Neuronal stem cell (in vitro differentiated cells): ENCODE measurements around the gene ANKS1B.

ENCODE experiments used
- DNase-seq: peaks from one replicate; pipeline ENCODE4 v3.0.0-alpha.2; 2013; ENCODE audit warnings: low spot score
- H2AFZ ChIP-seq: one replicate; pipeline ENCODE4 v1.6.1; 2013; ENCODE audit warnings: mild to moderate bottlenecking, low read length, inconsistent platforms
- H2AK5ac ChIP-seq: 2 replicates; pipeline ENCODE4 v1.6.1; 2013; ENCODE audit warnings: low read depth, mild to moderate bottlenecking, inconsistent platforms, low read length, moderate library complexity, mixed read lengths
- H2BK120ac ChIP-seq: 2 replicates; pipeline ENCODE4 v1.6.1; 2013; ENCODE audit warnings: low read depth, mild to moderate bottlenecking, inconsistent platforms, low read length, moderate library complexity, mixed read lengths
- H2BK12ac ChIP-seq: one replicate; pipeline ENCODE4 v1.6.1; 2013; ENCODE audit warnings: low read length, inconsistent platforms
- H2BK15ac ChIP-seq: 2 replicates; pipeline ENCODE4 v1.6.1; 2013; ENCODE audit warnings: mild to moderate bottlenecking, low read length, inconsistent platforms, mixed read lengths
- H2BK5ac ChIP-seq: one replicate; pipeline ENCODE4 v1.6.1; 2013; ENCODE audit warnings: inconsistent platforms, mild to moderate bottlenecking, low read length, moderate library complexity
- H3K14ac ChIP-seq: one replicate; pipeline ENCODE4 v1.6.1; 2013; ENCODE audit warnings: low read length, inconsistent platforms
- H3K18ac ChIP-seq: 2 replicates; pipeline ENCODE4 v1.6.1; 2013; ENCODE audit warnings: low read length, inconsistent platforms
- H3K23ac ChIP-seq: 2 replicates; pipeline ENCODE4 v1.6.1; 2013; ENCODE audit warnings: low read depth, mild to moderate bottlenecking, mixed read lengths, low read length, inconsistent platforms; ENCODE audit not compliant: poor library complexity
- H3K27ac ChIP-seq: replicated peaks from 3 replicates; pipeline ENCODE4 v1.5.1; 2013; ENCODE audit warnings: low read length, inconsistent platforms
- H3K27me3 ChIP-seq, 3 experiments: 2 replicates each; pipeline ENCODE4 v1.6.1; 2013; ENCODE audit warnings: low read length in 3 of 3, mild to moderate bottlenecking in 2 of 3, inconsistent platforms in 1 of 3, low read depth in 1 of 3, mixed read lengths in 1 of 3, moderate library complexity in 1 of 3; ENCODE audit not compliant: control insufficient read depth in 3 of 3, insufficient read depth in 3 of 3
- H3K36me3 ChIP-seq, 2 donors: replicated peaks in 1 of 2; 2 replicates each; pipeline ENCODE4 v1.6.1; 2013; ENCODE audit warnings: low read length in 2 of 2; ENCODE audit not compliant: control insufficient read depth in 2 of 2, insufficient read depth in 2 of 2
- H3K4ac ChIP-seq: 2 replicates; pipeline ENCODE4 v1.6.1; 2013; ENCODE audit warnings: inconsistent platforms, mild to moderate bottlenecking, low read length, moderate library complexity
- H3K4me1 ChIP-seq, 2 donors: 1 replicate in 1 of 2; 2 replicates in 1 of 2; pipeline ENCODE4 v1.6.1; 2013; ENCODE audit warnings: low read length in 2 of 2, low read depth in 1 of 2; ENCODE audit not compliant: control insufficient read depth in 2 of 2, insufficient read depth in 1 of 2
- H3K4me2 ChIP-seq: one replicate; pipeline ENCODE4 v1.6.1; 2013; ENCODE audit warnings: mild to moderate bottlenecking, low read length, inconsistent platforms; ENCODE audit not compliant: insufficient read depth, poor library complexity, severe bottlenecking
- H3K4me3 ChIP-seq, 2 donors: 2 replicates each; pipeline ENCODE4 v1.5.1; 2013; ENCODE audit warnings: low read length in 2 of 2, mild to moderate bottlenecking in 2 of 2, inconsistent platforms in 1 of 2, moderate library complexity in 1 of 2
- H3K79me1 ChIP-seq: one replicate; pipeline ENCODE4 v1.6.1; 2013; ENCODE audit warnings: low read depth, mild to moderate bottlenecking, inconsistent platforms, low read length, moderate library complexity
- H3K9ac ChIP-seq: one replicate; pipeline ENCODE4 v1.6.1; 2013; ENCODE audit warnings: mild to moderate bottlenecking, low read depth, low read length, inconsistent platforms; ENCODE audit not compliant: poor library complexity
- H3K9me3 ChIP-seq, 2 donors: replicated peaks in 1 of 2; 2 replicates each; pipeline versions ENCODE3 to v1.6.1; 2013; ENCODE audit warnings: low read length in 2 of 2, mild to moderate bottlenecking in 2 of 2, inconsistent platforms in 1 of 2, low read depth in 1 of 2, mixed read lengths in 1 of 2, moderate library complexity in 1 of 2; ENCODE audit not compliant: control insufficient read depth in 2 of 2, insufficient read depth in 1 of 2
- H4K8ac ChIP-seq: one replicate; pipeline ENCODE4 v1.6.1; 2013; ENCODE audit warnings: low read depth, mild to moderate bottlenecking, inconsistent platforms, low read length, moderate library complexity
- H4K91ac ChIP-seq: one replicate; pipeline ENCODE4 v1.6.1; 2013; ENCODE audit warnings: low read length, low read depth, mild to moderate bottlenecking, inconsistent platforms; ENCODE audit not compliant: poor library complexity
- WGBS, 2 donors: extraction: QIAGEN DNeasy Blood & Tissue Kit; methylation state at CpG; one replicate each; pipeline ENCODE4 v1.1.7; 2013; ENCODE audit warnings: missing lambda C conversion rate in 2 of 2, mixed read lengths in 1 of 2; ENCODE audit not compliant: insufficient read length in 2 of 2, insufficient replicate concordance in 1 of 2; ENCODE audit errors: extremely low coverage in 2 of 2; 5-methylcytosine and 5-hydroxymethylcytosine counted together

Gene ANKS1B

GRCh38 chr12:99985129-99985570 is 414 bp upstream of the ANKS1B start:
- Histone ChIP-seq H3K23ac (no peak overlapping the region), H2BK120ac (no peak overlapping the region), H2AFZ (peak overlapping the region; percentile 99), H2BK5ac (no peak overlapping the region), H4K91ac (no peak overlapping the region), H3K27ac (no peak overlapping the region), H3K9ac (no peak overlapping the region), H3K14ac (no peak overlapping the region), H3K9me3 (no peaks in the 10 kb centered on the region), H3K4me3 (peak overlapping the region; percentile 56 to 86), H3K4me2 (peak overlapping the region; percentile 88), H3K36me3 (no peaks in the 10 kb centered on the region), H3K18ac (no peak overlapping the region), H3K79me1 (no peaks in the 10 kb centered on the region), H2AK5ac (no peak overlapping the region), H4K8ac (no peak overlapping the region), H3K27me3 (peaks cover 0 to 55% (median 6%) of the 10 kb centered on the region in 3 experiments), H3K4ac (no peak overlapping the region), H3K4me1 (peaks cover 2 to 7% of the 10 kb centered on the region in 2 donors), H2BK12ac (no peak overlapping the region), H2BK15ac (no peak overlapping the region)
- no peak for DNase-seq
- WGBS, 2 donors = no CpG with 5 or more reads among the region's 10 CpGs

GRCh38 chr12:99983456-99984258 is 1.1 kb downstream of the ANKS1B start:
- Histone ChIP-seq H2BK15ac (no peak overlapping the region), H3K14ac (no peak overlapping the region), H3K4me3 (peak overlapping the region; percentile 56 to 61), H3K23ac (no peak overlapping the region), H3K9me3 (no peaks in the 10 kb centered on the region), H3K4me1 (peaks cover 2 to 7% of the 10 kb centered on the region in 2 donors), H3K36me3 (no peaks in the 10 kb centered on the region), H3K4me2 (peak overlapping the region; percentile 88), H3K4ac (no peak overlapping the region), H3K9ac (peak overlapping the region; percentile 67), H3K79me1 (no peaks in the 10 kb centered on the region), H4K91ac (no peak overlapping the region), H3K18ac (peak overlapping the region; percentile 85), H2BK12ac (no peak overlapping the region), H3K27ac (no peak overlapping the region), H3K27me3 (peaks cover 0 to 61% (median 6%) of the 10 kb centered on the region in 3 experiments), H2AFZ (peak overlapping the region; percentile 99), H2BK120ac (no peak overlapping the region), H2AK5ac (no peak overlapping the region), H4K8ac (no peak overlapping the region), H2BK5ac (no peak overlapping the region)
- WGBS, 2 donors = no CpG with 5 or more reads among the region's 20 CpGs
- no peak for DNase-seq

GRCh38 chr12:99981639-99982190 is 3.0 kb downstream of the ANKS1B start:
- H3K14ac ChIP-seq = no peak overlapping the region
- H2BK120ac ChIP-seq = no peak overlapping the region
- peaks cover 2 to 7% of the 10 kb centered on the region in 2 donors for H3K4me1 ChIP-seq
- H4K91ac ChIP-seq = no peak overlapping the region
- H2BK15ac ChIP-seq = no peak overlapping the region
- H3K36me3 ChIP-seq = no peaks in the 10 kb centered on the region
- H3K79me1 ChIP-seq = no peaks in the 10 kb centered on the region
- H2AFZ ChIP-seq = no peak overlapping the region
- no peak overlapping the region for H3K23ac ChIP-seq
- H2BK5ac ChIP-seq = no peak overlapping the region
- no peak overlapping the region for H3K9ac ChIP-seq
- no peak overlapping the region for H4K8ac ChIP-seq
- no peak overlapping the region for H2AK5ac ChIP-seq
- no peak overlapping the region for H3K4ac ChIP-seq
- H3K9me3 ChIP-seq = no peaks in the 10 kb centered on the region
- no peak overlapping the region for H2BK12ac ChIP-seq
- no peak overlapping the region for H3K4me3 ChIP-seq
- no peak overlapping the region for H3K4me2 ChIP-seq
- H3K27me3 ChIP-seq = peaks cover 0 to 58% (median 6%) of the 10 kb centered on the region in 3 experiments
- no CpG with 5 or more reads among the region's 4 CpGs for WGBS, 2 donors
- no peak for DNase-seq
- no peak overlapping the region for H3K18ac ChIP-seq
- H3K27ac ChIP-seq = no peak overlapping the region

GRCh38 chr12:99979471-99979870 is 5.3 kb downstream of the ANKS1B start:
- Histone ChIP-seq H3K14ac (no peak overlapping the region), H4K91ac (no peak overlapping the region), H3K18ac (no peak overlapping the region), H2AFZ (no peak overlapping the region), H2BK15ac (no peak overlapping the region), H2BK120ac (no peak overlapping the region), H3K27me3 (peaks cover 0 to 39% (median 6%) of the 10 kb centered on the region in 3 experiments), H3K4me2 (no peak overlapping the region), H2BK12ac (no peak overlapping the region), H3K4me3 (no peak overlapping the region), H4K8ac (no peak overlapping the region), H3K36me3 (no peaks in the 10 kb centered on the region), H2AK5ac (no peak overlapping the region), H3K9ac (no peak overlapping the region), H3K4ac (no peak overlapping the region), H3K27ac (no peak overlapping the region), H3K4me1 (peaks cover 0 to 2% of the 10 kb centered on the region in 2 donors), H3K9me3 (no peaks in the 10 kb centered on the region), H2BK5ac (no peak overlapping the region), H3K79me1 (no peaks in the 10 kb centered on the region), H3K23ac (no peak overlapping the region)
- WGBS, 2 donors = no CpG with 5 or more reads among the region's 2 CpGs
- no peak for DNase-seq
